H1 (cell line): ENCODE measurements around the gene MTIF2. TPM values are rescaled to one million over a fixed set of nuclear protein-coding genes. Genes with fewer than 3 reads are reported as not detected.

Experiments used
- CTCF ChIA-PET: fragments of 300-600 bp; sonication (Branson Sonifier 250); formaldehyde crosslinking; loops from one replicate; lab custom pipeline; 2021; ENCODE audit not compliant: partially characterized antibody; lab: Charles Lee
- POLR2A ChIA-PET: fragments of 300-600 bp; sonication (Branson Sonifier 250); formaldehyde crosslinking; loops from one replicate; lab custom pipeline; 2021; ENCODE audit warnings: inconsistent platforms; ENCODE audit not compliant: partially characterized antibody; lab: Charles Lee
- DNase-seq, 2 experiments: peaks; one replicate each; pipeline versions ENCODE4 v3.0.0 to v3.0.0-alpha.2; 2010 to 2022; ENCODE audit warnings: low spot score in 2 of 2, low read depth in 1 of 2, mixed read lengths in 1 of 2
- FAIRE-seq: peaks from 2 replicates; lab custom pipeline; 2011; peaks lifted over from hg19 to GRCh38; lab: Jason Lieb, UNC
- H2AFZ ChIP-seq: 2 replicates; pipeline ENCODE4 v1.8.1; 2012; ENCODE audit warnings: low read length, inconsistent platforms
- H2AK5ac ChIP-seq: 2 replicates; pipeline ENCODE4 v1.6.1; 2013; ENCODE audit warnings: low read depth, low read length
- H2BK120ac ChIP-seq: replicated peaks from 2 replicates; pipeline ENCODE3; 2013; ENCODE audit warnings: low read depth, low read length, inconsistent platforms
- H2BK12ac ChIP-seq: 2 replicates; pipeline ENCODE4 v1.6.1; 2013; ENCODE audit warnings: low read depth, low read length
- H2BK15ac ChIP-seq: 2 replicates; pipeline ENCODE4 v1.6.1; 2013; ENCODE audit warnings: low read length
- H2BK20ac ChIP-seq: 2 replicates; pipeline ENCODE4 v1.6.1; 2013; ENCODE audit warnings: low read length
- H2BK5ac ChIP-seq: 2 replicates; pipeline ENCODE4 v1.6.1; 2013; ENCODE audit warnings: low read depth, low read length
- H3K14ac ChIP-seq: 2 replicates; pipeline ENCODE4 v1.6.1; 2013; ENCODE audit warnings: inconsistent platforms; ENCODE audit not compliant: insufficient read length
- H3K18ac ChIP-seq: 2 replicates; pipeline ENCODE4 v1.6.1; 2013; ENCODE audit warnings: low read length; ENCODE audit errors: extremely low read depth
- H3K23ac ChIP-seq: 2 replicates; pipeline ENCODE4 v1.6.1; 2013; ENCODE audit warnings: inconsistent platforms; ENCODE audit not compliant: insufficient read length
- H3K23me2 ChIP-seq: 2 replicates; pipeline ENCODE4 v1.6.1; 2013; ENCODE audit warnings: low read depth, low read length
- H3K27ac ChIP-seq: 2 replicates; pipeline ENCODE4 v1.6.1; 2011; ENCODE audit warnings: low read depth, low read length, inconsistent platforms
- H3K27me3 ChIP-seq, 4 experiments: replicated peaks in 1 of 4; 1 replicate in 1 of 4; 2 replicates in 3 of 4; pipeline versions ENCODE4 v1.6.1 to v1.8.1; 2011 to 2013; ENCODE audit warnings: low read length in 3 of 4, mild to moderate bottlenecking in 3 of 4, inconsistent platforms in 2 of 4, mixed read lengths in 2 of 4, moderate library complexity in 1 of 4; ENCODE audit not compliant: control insufficient read depth in 3 of 4, insufficient read depth in 3 of 4; ENCODE audit errors: extremely low read depth in 1 of 4
- H3K36me3 ChIP-seq, 4 experiments: 2 replicates each; pipeline versions ENCODE4 v1.6.1 to v1.8.1; 2011 to 2013; ENCODE audit warnings: mild to moderate bottlenecking in 4 of 4, low read length in 3 of 4, moderate library complexity in 2 of 4, control low read depth in 1 of 4, inconsistent platforms in 1 of 4; ENCODE audit not compliant: insufficient read depth in 4 of 4, control insufficient read depth in 2 of 4
- H3K4ac ChIP-seq: replicated peaks from 2 replicates; pipeline ENCODE3; 2013; ENCODE audit warnings: low read length, low read depth, mixed read lengths, inconsistent platforms; ENCODE audit not compliant: insufficient read length
- H3K4me1 ChIP-seq, 4 experiments: replicated peaks in 1 of 4; 1 replicate in 1 of 4; 2 replicates in 3 of 4; pipeline versions ENCODE4 v1.6.1 to v1.8.1; 2011 to 2013; ENCODE audit warnings: low read length in 3 of 4, inconsistent platforms in 2 of 4, mixed read lengths in 1 of 4; ENCODE audit not compliant: insufficient read depth in 4 of 4, control insufficient read depth in 3 of 4
- H3K4me2 ChIP-seq, 2 experiments: 2 replicates each; pipeline versions ENCODE4 v1.6.1 to v1.8.1; 2011 to 2013; ENCODE audit warnings: low read depth in 2 of 2, low read length in 2 of 2, control low read depth in 1 of 2, inconsistent platforms in 1 of 2, mild to moderate bottlenecking in 1 of 2; ENCODE audit not compliant: insufficient read depth in 1 of 2
- H3K4me3 ChIP-seq, 4 experiments: fragments of 200-600, 300-600 bp in 1 of 4; sonication (generic), shearing (Covaris generic), sonication (Bioruptor Twin) in 1 of 4; 2 replicates each; pipeline versions ENCODE4 v1.5.1 to v1.8.1; 2011 to 2016; ENCODE audit warnings: low read length in 4 of 4, low read depth in 3 of 4, control low read depth in 2 of 4, inconsistent platforms in 2 of 4, mild to moderate bottlenecking in 2 of 4, mixed read lengths in 1 of 4, moderate library complexity in 1 of 4; ENCODE audit not compliant: insufficient read depth in 2 of 4; ENCODE audit errors: extremely low read depth in 1 of 4
- H3K56ac ChIP-seq: replicated peaks from 2 replicates; pipeline ENCODE3; 2013; ENCODE audit warnings: low read depth, mild to moderate bottlenecking, mixed read lengths, low read length, inconsistent platforms; ENCODE audit not compliant: insufficient read length
- H3K79me1 ChIP-seq: 2 replicates; pipeline ENCODE4 v1.6.1; 2013; ENCODE audit warnings: low read depth, low read length, control low read depth
- H3K79me2 ChIP-seq, 2 experiments: 2 replicates each; pipeline versions ENCODE4 v1.6.1 to v1.8.1; 2012 to 2013; ENCODE audit warnings: low read length in 2 of 2, mild to moderate bottlenecking in 2 of 2, inconsistent platforms in 1 of 2; ENCODE audit not compliant: insufficient read depth in 2 of 2, control insufficient read depth in 1 of 2
- H3K9ac ChIP-seq, 4 experiments: replicated peaks in 1 of 4; 1 replicate in 1 of 4; 2 replicates in 3 of 4; pipeline versions ENCODE4 v1.6.1 to v1.8.1; 2011 to 2013; ENCODE audit warnings: low read depth in 3 of 4, low read length in 3 of 4, control low read depth in 2 of 4, mild to moderate bottlenecking in 2 of 4, moderate library complexity in 2 of 4, inconsistent platforms in 1 of 4; ENCODE audit errors: extremely low read depth in 1 of 4
- H3K9me3 ChIP-seq, 2 experiments: 2 replicates each; pipeline versions ENCODE4 v1.6.1 to v1.8.1; 2012 to 2013; ENCODE audit warnings: mild to moderate bottlenecking in 2 of 2, moderate library complexity in 2 of 2, control low read depth in 1 of 2, inconsistent platforms in 1 of 2, low read depth in 1 of 2, low read length in 1 of 2, mixed read lengths in 1 of 2; ENCODE audit not compliant: insufficient read depth in 2 of 2
- H4K20me1 ChIP-seq, 2 experiments: replicated peaks in 1 of 2; 2 replicates each; pipeline versions ENCODE3 to v1.8.1; 2011 to 2013; ENCODE audit warnings: inconsistent platforms in 2 of 2, low read length in 2 of 2, mild to moderate bottlenecking in 1 of 2; ENCODE audit not compliant: insufficient read depth in 2 of 2, control insufficient read depth in 1 of 2
- H4K5ac ChIP-seq: 2 replicates; pipeline ENCODE4 v1.6.1; 2013; ENCODE audit warnings: low read length, low read depth, mixed read lengths, inconsistent platforms; ENCODE audit not compliant: insufficient read length
- H4K8ac ChIP-seq: 2 replicates; pipeline ENCODE4 v1.8.0; 2013; ENCODE audit warnings: mild to moderate bottlenecking, moderate library complexity, low read length, inconsistent platforms; ENCODE audit not compliant: insufficient read depth; ENCODE audit errors: extremely low read depth
- H4K91ac ChIP-seq: replicated peaks from 2 replicates; pipeline ENCODE3; 2013; ENCODE audit warnings: low read length, mixed read lengths, inconsistent platforms; ENCODE audit not compliant: insufficient read length
- CREB1 ChIP-seq: IDR thresholded peaks from 2 replicates; pipeline ENCODE4 v1.6.1; 2012; ENCODE audit warnings: inconsistent platforms
- GABPA ChIP-seq: IDR thresholded peaks from 2 replicates; pipeline ENCODE4 v1.6.1; 2011; ENCODE audit warnings: mild to moderate bottlenecking, low read length, moderate library complexity, borderline replicate concordance; ENCODE audit not compliant: insufficient read depth
- TCF12 ChIP-seq: IDR thresholded peaks from 2 replicates; pipeline ENCODE4 v1.6.1; 2011; ENCODE audit warnings: low read depth, mild to moderate bottlenecking, low read length
- WGBS, 2 experiments: shearing (Covaris generic) in 1 of 2; methylation state at CpG; one replicate each; pipeline versions ENCODE4 v1.1.6 to v1.1.7; 2013 to 2015; ENCODE audit warnings: low lambda C conversion rate in 2 of 2, mixed read lengths in 2 of 2, inconsistent platforms in 1 of 2, low coverage in 1 of 2, missing lambda C conversion rate in 1 of 2; ENCODE audit not compliant: insufficient replicate concordance in 2 of 2, insufficient coverage in 1 of 2, insufficient read length in 1 of 2; ENCODE audit errors: extremely low coverage in 1 of 2, missing lambda C conversion rate in 1 of 2; 5-methylcytosine and 5-hydroxymethylcytosine counted together
- polyA plus RNA-seq, 7 experiments: library from polyadenylated mRNA; depleted of rRNA in 3 of 7; stranded (reverse) in 5 of 7; unstranded in 2 of 7; fragments of >200 nt in 5 of 7; fragments of 200-250 nt in 2 of 7; gene quantifications; 1 replicate in 5 of 7; 2 replicates in 1 of 7; 4 replicates in 1 of 7; pipeline versions ENCODE4 v1.2.1 to v1.2.3, GENCODE V29; 2011 to 2013; ENCODE audit warnings: missing spikeins in 2 of 7, mixed read lengths in 2 of 7
- total RNA-seq: library from RNA; stranded (reverse); fragmentation: NEBNext Ultra II Directional; extraction: Animal tissue kit (Norgen Biotek cat#: 25700); gene quantifications from 2 replicates; pipeline ENCODE4 v1.2.1, GENCODE V29; 2021

Gene MTIF2
- total and polyA plus RNA-seq, 2 of the 8 experiments (the other 6 are each of a cell fraction or from before 2014, with no cell fraction given) = 11.0 to 36.0 TPM

DNA sequence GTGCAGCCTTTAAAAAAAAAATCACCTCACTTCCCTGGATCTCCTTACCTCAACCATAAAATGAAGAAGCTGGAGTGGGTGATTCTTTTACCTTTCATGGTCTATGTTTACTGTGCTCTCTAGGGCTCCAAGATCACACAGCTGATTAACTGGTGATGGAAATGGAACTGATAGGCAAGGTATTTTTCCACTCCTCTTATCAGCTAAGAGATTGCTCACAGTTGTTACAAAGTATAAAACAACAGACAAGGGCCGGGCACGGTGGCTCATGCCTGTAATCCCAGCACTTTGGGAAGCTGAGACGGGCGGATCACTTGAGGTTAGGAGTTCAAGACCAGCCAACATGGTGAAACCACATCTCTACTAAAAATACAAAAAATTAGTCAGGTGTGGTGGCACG, 22.0 kb downstream of the MTIF2 start:
- H4K91ac ChIP-seq = no peak overlapping the region
- no peaks in the 10 kb centered on the region for H3K27me3 ChIP-seq
- no peak overlapping the region for H2BK120ac ChIP-seq
- H2BK20ac ChIP-seq = no peak overlapping the region
- H3K4ac ChIP-seq = no peak overlapping the region
- no peak overlapping the region for H4K8ac ChIP-seq
- H2BK15ac ChIP-seq = no peak overlapping the region
- H3K56ac ChIP-seq = no peak overlapping the region
- no peaks in the 10 kb centered on the region for H3K79me1 ChIP-seq
- H3K23me2 ChIP-seq = no peaks in the 10 kb centered on the region
- 86% methylated on average over 5 of the region's 5 CpGs; no CpG with 5 or more reads in 1 of the 2 experiments for WGBS, 2 experiments
- no peak overlapping the region for H2BK5ac ChIP-seq
- H3K4me1 ChIP-seq = no peaks in the 10 kb centered on the region
- TF ChIP-seq GABPA (no peak), TCF12 (no peak), CREB1 (no peak)
- no peak overlapping the region for H3K4me2 ChIP-seq
- CTCF ChIA-PET = interaction anchor here (0.6 to 0.7 kb wide), 3 partner anchors 66 to 540 kb away, joined by 3 read pairs; no protein-coding TSS in a partner anchor
- DNase-seq (no peak), FAIRE-seq (no peak)
- H2AK5ac ChIP-seq = no peak overlapping the region
- H3K14ac ChIP-seq = no peak overlapping the region
- no peak overlapping the region for H2BK12ac ChIP-seq
- H3K4me3 ChIP-seq = no peak overlapping the region
- H3K9ac ChIP-seq = no peak overlapping the region
- H4K5ac ChIP-seq = no peak overlapping the region
- no peaks in the 10 kb centered on the region for H3K79me2 ChIP-seq
- H3K18ac ChIP-seq = no peak overlapping the region
- no peak overlapping the region for H3K27ac ChIP-seq
- peaks cover 0 to 2% of the 10 kb centered on the region in 2 experiments for H4K20me1 ChIP-seq
- POLR2A ChIA-PET = interaction anchor here (0.9 to 1.3 kb wide), 3 partner anchors 11 to 15 kb away, joined by 3 to 5 read pairs (median 3); partner anchors contain the start of genes CLHC1 and RPS27A
- H3K36me3 ChIP-seq = peaks cover 0 to 54% (median 10%) of the 10 kb centered on the region in 4 experiments; a peak in 5 of 8 replicates
- no peak overlapping the region for H2AFZ ChIP-seq
- no peak overlapping the region for H3K23ac ChIP-seq
- H3K9me3 ChIP-seq = no peaks in the 10 kb centered on the region
